C4-2B (cell line): ENCODE data around the gene PXN.

Experiments
- CTCF ChIP-seq: fragments of 450-650 bp; conservative IDR thresholded peaks from 2 replicates; pipeline ENCODE4 v1.5.1; 2017; ENCODE audit warnings: mild to moderate bottlenecking
- ZFX ChIP-seq: fragments of 450-650 bp; IDR thresholded peaks from 2 replicates; pipeline ENCODE4 v1.6.1; 2017

- TF ChIP-seq CTCF (0 out of 2 replicates have a peak, but pooled peaks have one; percentile 40), ZFX (no peak)
Measured at GRCh38 chr12:120266180-120266870, 795 bp upstream of the PXN start.
